Breast epithelium (tissue), 3 donors: Measurements from ENCODE around the gene SRP68.

Experiments used
- CTCF ChIP-seq, 3 donors: fragments of 450-650 bp; IDR thresholded peaks; one replicate each; pipeline ENCODE4 v1.5.1; 2016 to 2017; ENCODE audit warnings: antibody characterized with exemption in 3 of 3, mild to moderate bottlenecking in 3 of 3, moderate library complexity in 3 of 3
- POLR2A ChIP-seq: fragments of 450-650 bp; IDR thresholded peaks from one replicate; pipeline ENCODE4 v1.6.1; 2016; ENCODE audit warnings: antibody characterized with exemption, mild to moderate bottlenecking, moderate library complexity
- POLR2AphosphoS5 ChIP-seq, 3 donors: sonication (generic); formaldehyde crosslinking; IDR thresholded peaks; one replicate each; pipeline ENCODE4 v1.6.1; 2017; ENCODE audit warnings: antibody characterized with exemption in 3 of 3

- TF ChIP-seq CTCF (IDR thresholded peaks at IDR 0.05) (no peak), POLR2A (no peak), POLR2AphosphoS5 (IDR thresholded peaks at IDR 0.05) (no peak)
Measured at GRCh38 chr17:76053246-76054111, 18.8 kb downstream of the SRP68 start.
